T-helper 9 cell (primary cell): ENCODE data around the gene CERS2.
"Not testable (repeated sequence)": the region's sequence is repeated elsewhere in the genome, so short reads cannot be mapped to it uniquely, and the experiment has no call there.

ENCODE experiments used
- DNase-seq: peaks from one replicate; pipeline ENCODE4 v3.0.0-alpha.2; 2020

The CERS2 gene

DNA sequence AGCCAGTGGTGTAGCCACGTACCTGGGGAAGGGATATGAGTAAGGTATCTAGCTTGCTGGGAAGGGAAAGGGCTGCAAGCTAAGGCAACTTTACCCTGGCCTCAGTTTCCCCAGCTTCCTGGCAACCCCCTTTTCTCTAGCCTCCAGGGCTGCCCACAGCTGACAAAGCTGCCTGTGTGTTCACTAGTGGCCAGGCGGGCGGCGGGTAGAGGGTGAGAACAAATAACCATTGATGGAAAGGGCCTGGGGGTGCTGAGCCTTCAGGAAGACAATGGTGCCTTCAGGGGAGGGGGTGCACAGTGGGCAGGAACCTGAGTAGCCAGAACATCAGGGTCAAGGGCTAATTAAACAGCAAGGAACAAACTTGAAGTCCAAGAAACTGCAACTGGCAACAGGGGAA is 6.1 kb downstream of the CERS2 start:
- no peak for DNase-seq

DNA sequence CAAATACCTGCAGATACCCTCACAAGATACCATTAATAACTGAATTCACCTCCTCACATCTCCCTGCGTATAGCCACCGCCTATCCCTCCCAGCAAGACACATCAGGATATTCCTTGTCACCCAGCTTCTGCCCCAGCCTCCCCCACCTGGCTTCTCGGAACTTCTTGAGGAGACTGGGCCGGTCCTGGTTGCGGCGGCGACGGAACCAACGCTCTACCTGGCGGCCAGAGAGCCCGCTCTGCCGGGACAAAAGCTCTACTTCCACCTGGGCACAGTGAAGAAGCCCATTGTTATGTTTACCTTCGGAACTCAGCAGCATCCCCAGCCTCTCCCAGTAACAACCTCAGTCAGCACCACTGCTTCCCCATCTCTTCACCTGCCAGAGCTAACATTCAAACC is 6.7 kb downstream of the CERS2 start:
- no peak for DNase-seq

DNA sequence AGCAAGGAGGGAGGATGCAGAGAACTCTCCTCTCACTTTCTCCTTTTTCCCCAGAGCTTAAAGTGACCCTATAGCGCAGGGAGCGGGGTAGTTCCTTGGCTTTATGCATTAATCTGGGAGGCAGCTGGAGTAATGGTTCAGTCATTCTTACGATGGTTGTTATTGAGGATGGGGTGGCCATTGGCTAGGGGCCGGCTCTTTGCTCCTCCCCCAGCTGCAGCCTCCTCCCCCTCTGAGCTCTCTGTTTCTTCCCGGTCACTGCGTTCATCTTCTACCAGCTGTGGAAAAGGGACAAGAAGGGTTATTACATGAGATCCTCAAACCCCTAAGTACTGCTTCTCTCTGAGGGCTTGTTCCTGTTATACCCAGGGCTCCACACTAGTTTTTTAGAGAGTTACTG is 8.6 kb downstream of the CERS2 start:
- DNase-seq, result no peak

DNA sequence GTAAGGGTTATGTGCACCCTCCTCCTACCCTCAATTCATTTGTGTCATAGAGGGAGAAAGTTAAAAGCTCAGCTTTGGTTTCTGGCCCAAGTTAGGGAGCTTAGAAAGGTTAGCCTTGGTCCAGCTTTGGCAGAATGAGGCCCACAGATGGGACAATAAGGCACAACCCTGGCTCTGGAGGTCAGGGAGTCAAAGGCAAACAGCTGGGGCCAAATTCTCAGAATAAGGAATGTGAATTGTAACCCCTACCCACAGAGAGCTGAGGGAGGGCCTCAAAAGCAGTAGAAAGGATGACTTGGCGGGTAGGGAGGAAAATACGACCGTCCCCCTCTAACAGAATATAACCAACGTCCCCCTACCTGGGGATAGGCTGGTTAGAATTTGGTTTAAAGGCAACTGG is 9.0 kb downstream of the CERS2 start:
- DNase-seq, result no peak

DNA sequence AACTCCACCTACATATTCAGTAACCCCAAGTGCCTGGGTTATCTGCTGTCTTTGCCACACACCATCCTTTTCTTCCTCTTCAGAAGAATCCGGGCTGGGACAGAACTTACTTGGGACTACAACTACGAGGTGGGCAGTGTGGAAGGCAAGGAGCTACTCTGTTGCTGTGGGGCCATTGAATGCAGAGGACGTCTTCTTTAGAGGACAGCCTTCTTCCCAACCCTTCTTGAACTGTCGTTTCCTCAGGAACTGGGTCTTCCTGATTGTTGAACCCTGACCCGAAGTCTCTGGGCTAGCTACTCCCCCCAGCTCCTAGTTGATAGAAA is 10.5 kb downstream of the CERS2 start:
- DNase-seq, result no peak

DNA sequence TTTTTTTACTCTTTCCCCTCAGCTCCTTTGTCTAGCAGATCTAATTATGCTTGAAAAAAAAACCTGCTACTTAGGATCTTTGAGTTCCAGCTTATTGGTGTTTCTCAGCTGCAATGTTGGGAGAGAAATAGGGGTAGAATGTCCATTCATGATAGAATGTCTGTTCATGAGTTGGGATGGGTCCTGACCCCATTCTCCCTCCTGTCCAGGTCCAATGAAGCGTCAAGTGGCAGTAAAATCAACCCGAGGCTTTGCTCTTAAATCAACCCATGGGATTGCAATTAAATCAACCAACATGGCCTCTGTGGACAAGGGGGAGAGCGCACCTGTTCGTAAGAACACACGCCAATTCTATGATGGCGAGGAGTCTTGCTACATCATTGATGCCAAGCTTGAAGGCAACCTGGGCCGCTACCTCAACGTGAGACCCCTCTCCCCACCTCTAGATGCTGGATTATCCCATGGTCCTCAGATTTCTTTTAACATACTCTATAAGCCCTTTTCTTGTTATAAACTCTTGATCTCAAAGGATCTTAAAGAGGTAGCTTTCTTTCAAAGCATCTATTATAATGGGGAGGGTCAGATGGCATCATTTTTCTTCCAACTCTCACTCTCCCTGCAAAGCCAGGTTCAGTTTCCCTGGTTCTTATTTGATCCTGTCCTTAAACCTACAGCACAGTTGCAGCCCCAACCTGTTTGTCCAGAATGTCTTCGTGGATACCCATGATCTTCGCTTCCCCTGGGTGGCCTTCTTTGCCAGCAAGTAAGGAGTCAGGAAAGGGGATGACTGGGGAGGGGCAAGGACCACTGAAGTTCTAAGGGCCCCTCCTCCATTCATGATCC is 11.1 kb downstream of the CERS2 start:
- DNase-seq, result no peak

DNA sequence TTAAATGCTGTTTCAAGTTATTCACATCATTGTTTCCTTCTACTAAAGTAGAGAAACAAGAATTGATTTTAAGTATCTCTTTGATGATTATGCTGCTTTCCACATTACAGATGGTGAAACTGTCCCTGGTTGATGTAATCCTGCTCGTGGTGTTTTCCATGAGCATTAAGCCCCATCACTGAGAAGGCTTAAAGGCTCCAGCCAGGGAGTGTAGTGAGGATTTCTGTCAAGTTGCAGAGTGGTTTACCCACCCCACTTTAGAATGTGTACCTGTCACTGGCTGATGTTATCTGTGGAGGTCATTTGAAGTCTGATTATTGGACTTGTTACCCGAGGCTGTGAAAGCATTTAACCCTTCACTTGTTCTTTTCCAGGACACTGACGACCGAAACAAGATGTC is 12.9 kb downstream of the CERS2 start:
- DNase-seq, result no peak

DNA sequence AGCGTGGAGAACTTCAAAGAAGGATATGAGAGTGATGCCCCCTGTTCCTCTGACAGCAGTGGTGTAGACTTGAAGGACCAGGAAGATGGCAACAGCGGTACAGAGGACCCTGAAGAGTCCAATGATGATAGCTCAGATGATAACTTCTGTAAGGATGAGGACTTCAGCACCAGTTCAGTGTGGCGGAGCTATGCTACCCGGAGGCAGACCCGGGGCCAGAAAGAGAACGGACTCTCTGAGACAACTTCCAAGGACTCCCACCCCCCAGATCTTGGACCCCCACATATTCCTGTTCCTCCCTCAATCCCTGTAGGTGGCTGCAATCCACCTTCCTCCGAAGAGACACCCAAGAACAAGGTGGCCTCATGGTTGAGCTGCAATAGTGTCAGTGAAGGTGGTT is 14.0 kb downstream of the CERS2 start:
- DNase-seq, result no peak

DNA sequence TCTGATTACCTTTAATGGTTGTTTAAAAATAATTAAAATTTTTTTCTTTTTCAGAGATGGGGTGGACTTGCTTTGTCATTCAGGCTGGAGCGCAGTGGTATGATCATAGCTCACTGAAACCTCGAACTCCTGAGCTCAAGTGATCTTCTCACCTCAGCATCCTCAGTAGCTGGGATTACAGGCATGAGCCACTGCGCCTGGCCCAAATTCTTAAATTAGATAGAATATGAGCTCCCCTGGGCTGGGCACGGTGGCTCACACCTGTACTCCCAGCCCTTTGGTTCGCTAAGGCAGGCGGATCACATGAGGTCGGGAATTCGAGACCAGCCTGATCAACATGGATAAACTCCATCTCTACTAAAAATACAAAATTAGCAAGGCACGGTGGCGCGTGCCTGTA is 17.0 kb downstream of the CERS2 start:
- no peak for DNase-seq

DNA sequence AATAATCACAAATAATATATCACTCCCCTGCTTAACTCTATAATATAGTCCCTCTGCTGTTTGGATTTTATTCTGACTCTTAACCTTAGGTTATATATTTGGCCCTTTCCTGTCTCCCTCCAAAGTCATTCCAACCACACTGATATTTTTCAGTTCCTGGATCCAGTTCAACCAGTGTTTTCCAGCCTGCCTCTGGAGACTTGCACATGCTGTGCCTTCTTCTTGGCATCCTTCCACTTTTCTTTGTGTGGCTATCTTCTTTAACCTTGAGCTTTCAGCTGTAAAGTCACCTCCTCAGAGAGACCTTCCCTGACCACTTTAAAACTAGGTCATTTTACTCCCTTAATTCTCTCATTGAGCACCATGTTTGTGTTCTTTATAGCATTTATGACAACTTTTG is 19.4 kb downstream of the CERS2 start:
- no peak for DNase-seq

DNA sequence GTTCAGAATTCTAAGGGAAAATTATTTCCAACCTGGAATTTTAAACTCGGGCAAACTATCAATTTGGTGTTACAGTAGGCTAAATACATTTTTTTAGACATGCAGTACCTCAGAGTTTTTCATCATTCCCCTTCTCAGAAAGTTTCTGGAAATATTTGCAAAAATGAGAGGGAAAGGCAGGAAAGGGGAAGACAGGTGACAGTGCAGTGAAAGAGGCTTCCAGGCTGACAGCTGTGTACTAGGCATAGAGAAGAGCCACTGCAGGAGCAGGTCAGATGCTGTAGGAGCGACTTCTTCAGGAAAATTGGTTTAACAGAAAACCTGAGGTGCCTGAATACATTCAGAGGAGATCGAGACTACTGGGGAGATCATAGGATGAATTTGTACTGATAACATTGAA is 19.9 kb downstream of the CERS2 start:
- no peak for DNase-seq

DNA sequence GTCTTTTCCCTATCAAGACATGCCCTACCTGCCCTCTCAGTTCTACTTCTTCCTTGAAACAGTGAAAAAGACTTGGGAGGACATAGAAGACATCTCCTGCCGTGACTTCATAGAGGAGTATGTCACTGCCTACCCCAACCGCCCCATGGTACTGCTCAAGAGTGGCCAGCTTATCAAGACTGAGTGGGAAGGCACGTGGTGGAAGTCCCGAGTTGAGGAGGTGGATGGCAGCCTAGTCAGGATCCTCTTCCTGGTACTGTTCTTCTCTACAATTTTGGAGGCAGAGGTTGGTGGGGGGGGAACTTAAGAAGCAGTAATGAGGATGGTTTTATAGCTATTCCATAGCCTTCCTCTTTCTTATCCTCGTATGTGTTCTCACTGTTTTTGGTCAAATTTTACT is 29.8 kb downstream of the CERS2 start:
- no peak for DNase-seq

DNA sequence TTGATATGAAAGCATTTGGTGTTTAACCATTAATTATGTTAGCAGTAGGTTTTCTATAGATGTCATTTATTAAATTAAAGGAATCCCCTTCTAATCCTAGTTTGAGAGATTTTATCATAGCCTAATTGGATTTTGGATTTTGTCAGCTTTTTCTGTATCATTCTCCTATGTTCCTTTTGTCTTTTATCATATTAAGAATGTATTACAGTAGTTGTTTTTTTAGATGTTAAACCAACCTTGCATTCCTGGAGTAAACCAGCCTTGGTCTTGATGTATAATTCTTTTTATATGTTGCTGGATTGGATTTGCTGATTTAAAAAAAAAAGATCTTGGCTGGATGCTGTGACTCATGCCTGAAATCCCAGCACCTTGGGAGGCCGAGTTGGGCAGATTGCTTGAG is 42.9 kb downstream of the CERS2 start:
- DNase-seq, result no peak

DNA sequence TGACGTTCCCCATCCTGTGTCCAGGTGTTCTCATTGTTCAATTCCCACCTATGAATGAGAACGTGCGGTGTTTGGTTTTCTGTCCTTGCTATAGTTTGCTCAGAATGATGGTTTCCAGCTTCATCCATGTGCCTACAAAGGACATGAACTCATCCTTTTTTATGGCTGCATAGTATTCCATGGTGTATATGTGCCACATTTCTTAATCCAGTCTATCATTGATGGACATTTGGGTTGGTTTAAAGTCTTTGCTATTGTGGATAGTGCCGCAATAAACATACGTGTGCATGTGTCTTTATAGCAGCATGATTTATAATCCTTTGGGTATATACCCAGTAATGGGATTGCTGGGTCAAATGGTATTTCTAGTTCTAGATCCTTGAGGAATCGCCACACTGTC is 45.9 kb downstream of the CERS2 start:
- DNase-seq, result not testable (repeated sequence)

DNA sequence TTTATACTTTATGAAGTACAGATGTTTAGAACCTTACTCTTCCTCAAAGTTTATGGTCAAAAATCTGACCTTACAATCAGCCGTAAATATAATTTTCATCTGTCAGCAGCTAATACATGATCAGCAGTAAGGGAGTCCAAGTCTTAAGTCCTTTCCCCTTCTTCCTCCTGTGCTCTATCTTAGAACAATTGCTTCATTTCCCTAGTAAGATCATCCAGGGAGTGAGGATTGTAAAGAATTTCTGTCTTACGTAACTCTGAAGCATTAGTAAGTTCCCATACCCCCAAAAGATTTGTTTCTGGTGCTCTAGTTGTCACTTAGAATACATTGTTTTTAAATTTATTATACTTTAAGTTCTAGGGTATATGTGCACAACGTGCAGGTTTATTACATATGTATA is 46.3 kb downstream of the CERS2 start:
- DNase-seq, result no peak

DNA sequence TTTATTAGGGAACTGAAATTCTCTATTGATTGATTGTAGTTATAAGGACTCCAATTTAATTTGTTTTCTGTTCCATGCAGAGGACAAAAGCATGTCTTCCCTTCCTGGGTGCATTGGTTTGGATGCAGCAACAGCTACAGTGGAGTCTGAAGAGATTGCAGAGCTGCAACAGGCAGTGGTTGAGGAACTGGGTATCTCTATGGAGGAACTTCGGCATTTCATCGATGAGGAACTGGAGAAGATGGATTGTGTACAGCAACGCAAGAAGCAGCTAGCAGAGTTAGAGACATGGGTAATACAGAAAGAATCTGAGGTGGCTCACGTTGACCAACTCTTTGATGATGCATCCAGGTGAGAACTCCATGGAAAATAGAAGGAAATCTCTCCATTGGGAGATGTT is 47.0 kb downstream of the CERS2 start:
- DNase-seq, result no peak

DNA sequence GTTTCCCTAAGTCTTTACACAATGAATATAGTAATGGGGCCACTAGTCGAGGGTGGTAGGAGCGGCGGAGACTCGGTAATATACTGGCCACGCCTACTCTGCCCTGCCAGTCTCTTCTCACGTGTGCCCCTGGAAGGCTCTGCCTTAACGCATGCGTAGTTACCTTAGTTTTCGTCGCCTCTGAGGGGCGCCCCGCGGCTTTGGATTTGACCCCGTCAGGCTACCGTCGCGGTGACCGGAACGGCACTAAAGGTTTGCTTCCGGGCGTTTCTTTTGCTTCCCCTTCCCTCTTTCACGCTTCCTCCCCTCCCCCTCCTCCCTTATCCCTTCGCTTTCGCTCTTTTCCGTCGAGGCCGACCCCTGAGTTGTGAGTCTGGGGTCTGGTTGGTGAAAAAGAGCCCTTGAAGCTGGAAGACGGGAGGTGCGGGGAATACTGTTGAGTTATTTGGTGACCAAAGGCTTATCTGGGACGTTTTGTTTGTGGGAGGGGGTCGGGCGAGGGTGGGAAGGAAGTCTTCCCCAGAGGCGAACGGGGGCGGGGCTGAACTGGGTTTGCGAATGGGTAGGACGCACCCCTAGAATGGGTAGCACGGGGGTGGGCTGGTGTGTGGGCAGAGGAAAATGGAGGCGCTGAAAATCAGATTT is 48.4 kb downstream of the CERS2 start, which contains the start of gene SETDB1:
SETDB1 (plus strand) TSS at position 267 of the 645 bp plus-strand sequence. CDS start 1,352 bp downstream, outside the sequence.
- DNase-seq, result peak; percentile 81

DNA sequence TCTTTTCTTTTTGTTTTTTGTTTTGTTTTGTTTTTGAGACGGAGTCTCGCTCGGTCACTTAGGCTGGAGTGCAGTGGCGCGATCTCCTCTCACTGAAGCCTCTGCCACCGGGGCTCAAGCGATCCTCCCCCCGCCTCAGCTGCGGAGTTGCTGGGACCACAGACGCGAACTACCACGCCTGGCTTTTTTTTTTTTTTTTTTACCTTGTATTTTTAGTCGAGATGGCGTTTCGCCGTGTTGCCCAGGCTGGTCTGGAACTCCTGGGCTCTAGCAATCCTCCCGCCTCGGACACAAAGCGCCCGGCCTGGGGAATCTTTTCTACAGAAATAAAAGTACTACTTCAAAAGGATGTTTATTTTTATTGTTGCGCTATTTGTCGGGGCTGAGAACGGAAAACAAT is 49.6 kb downstream of the CERS2 start:
- DNase-seq, result no peak

DNA sequence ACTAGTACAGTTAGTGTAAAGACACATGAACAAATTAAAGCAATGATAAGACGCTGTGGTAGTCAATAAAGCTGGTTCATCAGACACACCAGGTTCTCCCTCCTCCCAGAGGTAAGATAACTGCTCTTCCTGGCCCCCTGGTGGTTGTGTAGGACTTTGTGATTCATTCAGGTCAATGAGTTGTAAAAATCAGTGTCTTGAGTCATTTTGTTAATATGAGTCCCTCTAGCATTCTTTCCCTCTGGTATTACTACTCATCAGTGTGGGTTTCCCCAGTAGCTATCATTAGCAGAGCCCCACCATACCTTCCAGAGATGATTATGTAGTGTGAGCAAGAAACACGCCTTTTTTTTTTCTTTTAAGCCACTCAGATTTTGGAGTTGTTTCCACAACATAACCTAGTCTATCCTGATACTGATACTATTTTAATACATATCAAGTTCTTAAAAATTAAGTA is 52.1 kb downstream of the CERS2 start:
- peak; percentile 57 for DNase-seq

DNA sequence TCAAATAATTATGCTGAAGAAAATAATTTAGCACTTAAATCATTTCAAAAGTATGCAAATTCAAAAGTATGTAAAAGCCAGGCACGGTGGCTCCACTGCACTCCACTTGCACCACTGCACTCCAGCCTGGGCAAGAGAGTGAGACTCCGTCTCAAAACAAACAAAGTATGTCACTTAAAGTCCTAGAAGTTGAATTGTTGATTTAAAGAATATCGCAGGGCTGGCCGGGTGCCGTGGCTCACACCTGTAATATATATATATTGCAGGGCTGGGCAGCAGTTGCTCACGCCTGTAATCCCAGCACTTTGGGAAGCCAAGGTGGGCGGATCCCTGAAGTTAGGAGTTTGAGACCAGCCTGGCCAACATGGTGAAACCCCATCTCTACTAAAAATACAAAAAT is 57.2 kb downstream of the CERS2 start:
- no peak for DNase-seq
